GM12891 (cell line): ENCODE data around the gene ATXN7L2.

ENCODE experiments used
- PAX5 ChIP-seq: IDR thresholded peaks from 2 replicates; pipeline ENCODE4 v1.6.1; 2011; ENCODE audit warnings: low read length, moderate library complexity, mild to moderate bottlenecking; ENCODE audit not compliant: insufficient read depth, severe bottlenecking
- POLR2A ChIP-seq: IDR thresholded peaks from 2 replicates; pipeline ENCODE4 v1.6.1; 2011; ENCODE audit warnings: low read depth, low read length, control low read depth

- TF ChIP-seq POLR2A: no peak
- TF ChIP-seq PAX5: no peak
These were observed 51.8 kb downstream of the ATXN7L2 start for GRCh38 chr1:109535481-109535880.
